Glomerular endothelial cell (primary cell): ENCODE measurements around the gene SPAG9. TPM values are rescaled to one million over a fixed set of nuclear protein-coding genes. Genes with fewer than 3 reads are reported as not detected.

ENCODE experiments used
- DNase-seq: peaks from one replicate; pipeline ENCODE4 v3.0.0-alpha.2; 2011; ENCODE audit warnings: low read depth, low spot score; ENCODE audit errors: extremely low read depth
- total RNA-seq: library from RNA; depleted of rRNA; stranded (reverse); fragments of >200 nt; gene quantifications from 2 replicates; pipeline ENCODE4 v1.2.3, GENCODE V29; 2015

Gene SPAG9
- total RNA-seq, 1 donor from 2014 or later = 117 TPM

DNA sequence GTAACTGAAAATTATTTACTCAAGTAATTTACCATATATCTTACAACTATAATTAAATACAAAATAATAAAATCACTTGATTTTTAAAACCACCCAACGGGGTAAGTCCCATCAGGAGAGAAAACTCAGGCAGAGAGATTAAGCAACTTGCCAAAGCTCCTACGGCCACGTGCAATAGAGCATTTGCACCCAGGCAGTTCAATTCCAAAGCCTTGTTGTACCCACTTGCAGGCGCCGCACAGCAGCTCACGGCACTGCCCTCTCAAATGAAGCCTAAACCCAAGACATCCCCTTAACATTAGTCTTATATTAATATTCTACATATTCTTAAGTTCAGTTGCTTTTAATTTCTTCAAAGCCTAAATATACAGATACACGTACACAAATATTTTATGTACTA, 75.7 kb downstream of the SPAG9 start:
- no peak for DNase-seq

GRCh38 chr17:51036084-51036483, 84.6 kb downstream of the SPAG9 start:
- no peak for DNase-seq

DNA sequence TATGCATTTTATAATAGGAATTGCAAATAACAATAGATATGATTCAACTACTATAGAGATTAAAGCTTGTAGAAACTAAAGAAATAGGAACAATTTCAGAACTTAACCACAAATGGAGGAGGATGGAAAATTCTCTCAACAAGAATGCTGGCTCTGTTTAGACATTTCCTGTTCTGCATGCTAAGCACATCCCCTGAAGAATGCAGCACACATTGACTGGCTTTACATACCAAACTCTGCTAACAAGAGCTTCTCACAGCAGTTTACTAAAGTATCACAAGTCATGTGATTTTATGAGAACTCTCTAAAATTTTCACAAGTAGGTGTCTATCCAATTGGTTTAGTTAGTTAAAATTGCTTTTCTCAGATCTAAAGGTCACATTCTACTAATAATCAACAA, 85.2 kb downstream of the SPAG9 start:
- DNase-seq = no peak

GRCh38 chr17:51034800-51035199, 85.9 kb downstream of the SPAG9 start:
- no peak for DNase-seq

DNA sequence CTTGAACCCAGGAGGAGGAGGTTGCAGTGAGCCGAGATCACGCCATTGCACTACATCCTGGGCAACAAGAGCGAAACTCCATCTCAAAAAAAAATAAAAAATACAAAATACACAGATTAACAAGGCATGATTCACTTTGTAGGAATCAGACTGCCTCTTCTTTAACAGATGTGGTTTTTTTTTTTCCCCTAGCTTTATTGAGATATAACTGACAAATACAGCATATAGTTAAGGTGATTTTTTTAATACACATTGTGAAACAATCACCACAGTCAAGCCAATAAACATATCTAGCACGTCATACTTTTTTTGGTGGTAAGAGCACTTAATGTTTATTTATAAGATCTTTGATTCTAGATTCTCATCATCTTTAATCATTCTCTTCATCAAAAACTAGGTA, 87.8 kb downstream of the SPAG9 start:
- no peak for DNase-seq

GRCh38 chr17:51029568-51030463, 90.9 kb downstream of the SPAG9 start:
- no peak for DNase-seq

DNA sequence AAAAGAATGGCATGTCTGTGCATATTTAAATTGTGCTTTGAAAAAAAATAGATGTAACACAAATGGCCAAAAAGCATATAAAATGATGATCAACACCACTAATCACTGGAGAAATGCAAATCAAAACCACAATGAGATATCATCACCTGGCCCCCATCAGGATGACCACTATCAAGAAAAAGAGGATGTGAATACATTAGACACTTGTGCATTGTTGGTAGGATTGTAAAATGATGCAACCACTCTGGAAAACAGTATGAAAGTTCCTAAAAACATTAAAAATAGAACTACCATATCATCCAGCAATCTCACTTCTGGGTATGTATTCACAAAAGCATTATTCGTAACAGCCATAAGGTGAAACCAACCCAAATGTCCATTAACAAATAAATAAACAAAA, 91.5 kb downstream of the SPAG9 start:
- DNase-seq = no peak

DNA sequence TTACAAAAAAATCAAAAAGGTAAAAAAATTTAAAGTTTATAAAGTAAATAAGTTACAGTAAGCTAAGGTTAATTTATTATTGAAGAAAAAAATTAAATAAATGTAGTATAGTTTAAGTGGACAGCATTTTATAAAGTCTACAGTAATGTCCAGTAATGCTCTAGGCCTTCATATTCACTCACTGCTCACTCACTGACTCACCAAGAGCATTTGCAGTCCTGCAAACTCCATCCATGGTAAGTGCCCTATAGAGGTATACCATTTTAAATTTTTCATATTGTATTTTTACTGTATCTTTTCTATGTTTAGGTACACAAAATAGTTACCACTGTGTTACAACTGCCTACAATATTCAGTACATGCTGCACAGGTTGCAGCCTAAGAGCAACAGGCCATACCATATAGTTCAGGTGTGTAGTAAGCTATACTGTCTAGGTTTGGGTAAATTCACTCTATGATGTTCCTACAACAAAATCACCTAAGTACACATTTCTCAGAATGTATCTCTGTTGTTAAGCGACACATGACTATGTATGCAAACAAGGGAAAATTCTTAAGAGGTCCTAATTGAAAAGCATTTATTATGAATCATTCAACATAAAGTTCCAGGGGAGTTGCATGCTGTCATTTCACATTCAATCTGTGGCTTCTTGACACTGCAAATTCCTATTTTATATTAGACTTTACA, 92.3 kb downstream of the SPAG9 start:
- no peak for DNase-seq

DNA sequence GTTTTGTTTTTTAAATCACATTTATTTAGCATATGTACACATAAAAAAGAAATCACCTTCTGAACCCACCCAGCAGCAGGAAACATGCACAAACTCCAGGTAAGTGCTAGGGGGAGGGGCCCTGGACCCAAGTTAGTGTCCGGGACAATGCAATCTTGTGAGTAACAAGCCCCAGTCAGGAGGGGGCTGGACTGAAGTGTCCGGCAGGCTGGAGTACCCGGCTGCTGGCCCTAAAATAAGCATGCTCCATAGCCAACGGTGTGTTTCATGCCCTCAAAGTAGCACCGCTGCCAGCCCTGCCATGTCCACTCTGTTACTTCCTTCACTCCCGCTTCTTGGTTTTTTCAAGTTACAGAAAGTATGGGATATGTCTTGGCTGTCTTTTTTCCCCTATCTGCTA, 102.1 kb downstream of the SPAG9 start:
- no peak for DNase-seq

DNA sequence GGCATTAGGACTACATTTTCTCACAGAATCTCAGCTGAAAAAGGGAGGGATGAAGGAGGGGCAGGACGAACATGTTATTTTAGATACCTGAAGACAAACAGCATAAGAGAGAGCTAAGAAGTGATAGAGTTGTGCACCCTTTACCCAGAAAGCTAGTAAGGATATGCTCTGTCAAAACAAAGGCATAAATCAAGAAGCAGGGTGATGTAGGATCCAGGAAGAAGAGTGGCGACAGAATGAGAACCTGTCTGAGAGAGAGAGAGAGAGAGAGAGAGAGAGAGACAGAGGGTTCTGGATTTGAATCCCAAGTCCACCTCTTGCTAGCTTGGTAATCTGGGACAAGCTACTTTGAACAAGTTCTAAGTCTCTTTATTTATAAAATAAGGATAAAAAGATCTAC, 103.4 kb downstream of the SPAG9 start:
- no peak for DNase-seq

- no peak for DNase-seq
These were observed 104.6 kb downstream of the SPAG9 start for GRCh38 chr17:51016099-51016498.

DNA sequence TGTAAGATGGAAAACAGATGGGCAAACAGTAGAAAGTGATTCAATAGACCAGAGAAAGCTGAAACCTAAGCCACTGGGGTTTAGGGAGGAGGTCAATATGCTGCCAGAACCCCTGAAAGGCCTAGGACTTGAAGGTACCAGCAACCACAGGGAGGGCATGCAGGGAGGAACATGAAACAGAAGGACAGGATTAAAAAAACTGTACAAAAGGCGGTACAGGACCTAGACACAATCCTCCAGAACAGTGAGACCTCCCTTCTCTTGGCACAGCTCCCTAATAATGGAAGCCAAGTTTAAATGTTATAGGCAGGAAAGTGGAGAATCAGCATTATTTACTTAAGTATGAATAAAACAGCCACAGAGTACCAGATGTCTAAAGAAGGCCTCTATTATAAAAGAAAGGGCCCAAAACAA, 105.5 kb downstream of the SPAG9 start:
- no peak for DNase-seq

- no peak for DNase-seq
These were observed 106.5 kb downstream of the SPAG9 start for GRCh38 chr17:51014129-51014528.

- DNase-seq = no peak
These were observed 107.3 kb downstream of the SPAG9 start for GRCh38 chr17:51013322-51013721.

GRCh38 chr17:51012538-51012937, 108.1 kb downstream of the SPAG9 start:
- DNase-seq = no peak

- no peak for DNase-seq
These were observed 110.4 kb downstream of the SPAG9 start for GRCh38 chr17:51010173-51010675.

- DNase-seq = no peak
These were observed 114.1 kb downstream of the SPAG9 start for GRCh38 chr17:51006601-51007000.

DNA sequence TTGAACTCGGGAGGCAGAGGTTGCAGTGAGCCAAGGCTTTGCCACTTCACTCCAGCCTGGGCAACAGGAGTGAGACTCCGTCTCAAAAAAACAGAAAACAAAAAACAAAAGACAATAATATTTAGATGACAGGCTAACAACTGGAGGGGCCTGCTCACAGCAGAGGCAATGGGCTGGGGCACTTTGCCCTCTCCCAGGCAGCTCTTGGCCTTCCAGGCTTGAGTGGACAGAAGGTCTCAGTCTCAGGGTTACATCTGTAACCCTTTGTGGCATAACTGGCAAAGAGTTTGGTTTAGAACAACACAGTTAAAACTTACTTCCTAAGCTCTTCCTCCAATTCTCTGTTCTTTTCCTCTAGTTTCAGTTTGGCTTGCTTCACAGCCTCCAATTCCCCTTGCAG, 114.9 kb downstream of the SPAG9 start:
- DNase-seq = no peak

DNA sequence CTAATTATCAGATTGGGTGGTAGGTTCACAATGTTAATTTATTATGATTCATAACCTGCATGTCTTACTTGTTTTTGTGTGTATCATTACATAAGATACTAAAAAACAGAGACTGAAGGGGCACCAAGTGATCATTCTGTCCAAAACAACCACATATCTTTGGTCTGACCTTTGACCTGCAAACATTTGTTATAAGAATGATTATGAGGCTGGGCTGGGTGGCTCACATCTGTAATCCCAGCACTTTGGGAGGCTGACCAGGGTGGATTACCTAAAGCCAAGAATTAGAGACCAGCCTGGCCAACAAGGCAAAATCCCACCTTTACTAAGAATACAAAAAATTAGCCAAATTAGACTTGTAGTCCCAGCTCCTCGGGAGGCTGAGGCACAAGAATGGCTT, 116.4 kb downstream of the SPAG9 start:
- no peak for DNase-seq

- DNase-seq = peak; percentile 60
These were observed 119.6 kb downstream of the SPAG9 start for GRCh38 chr17:51000835-51001638.

GRCh38 chr17:50995668-50996067, 125.0 kb downstream of the SPAG9 start:
- no peak for DNase-seq
